Stimulated activated CD4-positive, alpha-beta T cell treated with anti-CD3 and anti-CD28 coated beads, Interleukin-1b, Interleukin-23, amount 100 ng/mL, for 4 hours (primary cell): Measurements from ENCODE around the gene TMEM17.

ENCODE experiments used
- DNase-seq, 2 donors: peaks; one replicate each; pipeline ENCODE4 v3.0.0-alpha.2; 2020; ENCODE audit warnings: low read depth in 2 of 2

TMEM17 gene

GRCh38 chr2:62472312-62472711, 33.7 kb downstream of the TMEM17 start:
- DNase-seq: no peak

GRCh38 chr2:62471816-62472215, 34.2 kb downstream of the TMEM17 start:
- DNase-seq: no peak

GRCh38 chr2:62471404-62471803, 34.6 kb downstream of the TMEM17 start:
- DNase-seq: no peak

- DNase-seq: no peak
These were observed 36.4 kb downstream of the TMEM17 start for GRCh38 chr2:62469548-62469947.

GRCh38 chr2:62469114-62469513, 36.9 kb downstream of the TMEM17 start:
- no peak for DNase-seq

- DNase-seq: no peak
These were observed 38.3 kb downstream of the TMEM17 start for GRCh38 chr2:62467475-62468321.

GRCh38 chr2:62467100-62467474, 38.9 kb downstream of the TMEM17 start:
- DNase-seq: no peak

- no peak for DNase-seq
These were observed 39.5 kb downstream of the TMEM17 start for GRCh38 chr2:62466503-62466854.

- no peak for DNase-seq
These were observed 40.1 kb downstream of the TMEM17 start for GRCh38 chr2:62465741-62466502.

- no peak for DNase-seq
These were observed 40.8 kb downstream of the TMEM17 start for GRCh38 chr2:62465039-62465740.

- DNase-seq: no peak
These were observed 41.6 kb downstream of the TMEM17 start for GRCh38 chr2:62464221-62465007.

GRCh38 chr2:62462211-62462610, 43.8 kb downstream of the TMEM17 start:
- DNase-seq: no peak

GRCh38 chr2:62461707-62462106, 44.3 kb downstream of the TMEM17 start:
- DNase-seq: no peak

- no peak for DNase-seq
These were observed 44.9 kb downstream of the TMEM17 start for GRCh38 chr2:62461017-62461553.

GRCh38 chr2:62460175-62460574, 45.8 kb downstream of the TMEM17 start:
- DNase-seq: no peak

- no peak for DNase-seq
These were observed 46.3 kb downstream of the TMEM17 start for GRCh38 chr2:62459672-62460071.

- DNase-seq: no peak
These were observed 46.9 kb downstream of the TMEM17 start for GRCh38 chr2:62459106-62459505.

GRCh38 chr2:62458671-62459081, 47.3 kb downstream of the TMEM17 start:
- no peak for DNase-seq

GRCh38 chr2:62458206-62458641, 47.8 kb downstream of the TMEM17 start:
- DNase-seq: no peak

GRCh38 chr2:62457556-62457955, 48.4 kb downstream of the TMEM17 start:
- DNase-seq: no peak
